Right cardiac atrium (tissue), 5 donors: ENCODE results near the gene PIGQ. TPM values are rescaled to one million over a fixed set of nuclear protein-coding genes. Genes with fewer than 3 reads are reported as not detected.

ENCODE experiments used
- ATAC-seq, 2 donors: fragments of 200-7000 bp; cut with Tn5 transposase; one replicate each; pipeline versions ENCODE4 v1.8.0 to v1.9.1; 2020; ENCODE audit warnings: moderate library complexity in 2 of 2, mild to moderate bottlenecking in 1 of 2
- DNase-seq, 3 donors: peaks; one replicate each; pipeline ENCODE4 v3.0.0-alpha.2; 2020
- H3K27ac ChIP-seq: one replicate; pipeline ENCODE4 v1.5.1; 2013; ENCODE audit warnings: mild to moderate bottlenecking, low read length, control low read depth, moderate library complexity
- H3K27me3 ChIP-seq: one replicate; pipeline ENCODE4 v1.6.1; 2013; ENCODE audit not compliant: control insufficient read depth, insufficient read depth
- H3K4me1 ChIP-seq: one replicate; pipeline ENCODE4 v1.6.1; 2013; ENCODE audit warnings: low read length; ENCODE audit not compliant: control insufficient read depth, insufficient read depth
- H3K4me3 ChIP-seq: one replicate; pipeline ENCODE4 v1.5.1; 2013; ENCODE audit warnings: low read length, control low read depth
- H3K9me3 ChIP-seq: one replicate; pipeline ENCODE4 v1.6.1; 2013; ENCODE audit warnings: low read length; ENCODE audit not compliant: control insufficient read depth
- WGBS: extraction: QIAGEN DNeasy Blood & Tissue Kit; methylation state at CpG from one replicate; pipeline ENCODE4 v1.1.7; 2013; 5-methylcytosine and 5-hydroxymethylcytosine counted together
- intact Hi-C, 4 donors: fragments of 100-400 bp; cut with DNase I; formaldehyde crosslinking; loops; one replicate each; pipeline versions ENCODE4 v1.11.0 to v1.14.0; 2022 to 2023
- polyA plus RNA-seq: library from polyadenylated mRNA; stranded (reverse); fragments of 200-250 nt; gene quantifications from one replicate; pipeline ENCODE4 v1.2.3, GENCODE V29; 2013
- total RNA-seq, 4 donors: library from RNA; stranded (reverse); fragmentation: NEBNext Ultra II Directional; extraction: Animal tissue kit (Norgen Biotek cat#: 25700); gene quantifications; one replicate each; pipeline ENCODE4 v1.2.1, GENCODE V29; 2021
- donor health status: healthy with polysubstance abuse.
- donor health status: DM: no; HTN: yes; CAD: no.
- donor health status: DM: no; HTN: no; CAD: no.
- donor health status: DM: no; HTN: yes; CAD: no; lungs with severe emphysema.
- donor health status: DM: yes; HTN: yes; CAD: no.

Gene PIGQ
- total and polyA plus RNA-seq, 5 donors: 19.8 to 23.0 (median 22.7) TPM

DNA sequence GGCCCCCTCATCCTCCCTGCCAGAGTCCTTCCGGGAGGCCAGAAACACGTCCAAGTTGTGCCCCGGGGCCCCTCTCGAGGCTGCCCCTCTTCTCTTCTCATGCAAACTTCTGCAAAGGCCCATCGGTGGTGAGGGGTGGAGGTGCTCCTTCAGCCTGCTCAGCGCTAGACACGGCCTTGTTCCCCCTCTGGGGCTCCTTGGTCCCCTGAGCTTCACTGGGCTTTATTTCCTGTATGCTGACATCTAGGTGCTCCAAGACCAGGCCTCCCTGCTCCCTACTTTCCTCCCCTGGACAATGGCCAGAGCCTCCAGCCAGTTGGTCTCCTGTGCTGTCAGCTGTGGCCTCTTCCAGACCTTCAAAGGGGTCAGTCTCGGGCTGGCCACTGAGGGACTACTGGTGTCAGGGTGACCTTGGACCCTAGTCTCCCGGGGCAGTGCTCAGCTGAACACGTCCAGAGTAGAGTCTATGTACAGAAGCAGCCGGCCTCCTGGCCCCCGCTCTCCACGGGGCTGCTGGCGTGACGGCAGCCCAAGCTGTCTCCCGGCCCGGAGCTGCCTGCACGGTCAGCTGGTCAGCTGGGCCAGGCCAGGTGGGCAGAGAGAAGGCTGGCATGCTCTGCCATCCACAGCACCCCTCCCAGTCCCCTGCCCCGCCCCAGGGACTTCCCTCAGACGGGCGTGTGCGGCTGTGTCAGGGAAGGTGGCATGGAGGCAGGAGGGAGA is 11.3 kb upstream of the PIGQ start:
- no peaks in the 10 kb centered on the region for H3K9me3 ChIP-seq
- 62% methylated on average over 22 of the region's 22 CpGs for WGBS
- ATAC-seq (no peak), DNase-seq (no peak)
- intact Hi-C loops: no loop called here
- no peak overlapping the region for H3K4me3 ChIP-seq
- H3K27ac ChIP-seq: no peak overlapping the region
- no peaks in the 10 kb centered on the region for H3K27me3 ChIP-seq
- H3K4me1 ChIP-seq: no peaks in the 10 kb centered on the region

DNA sequence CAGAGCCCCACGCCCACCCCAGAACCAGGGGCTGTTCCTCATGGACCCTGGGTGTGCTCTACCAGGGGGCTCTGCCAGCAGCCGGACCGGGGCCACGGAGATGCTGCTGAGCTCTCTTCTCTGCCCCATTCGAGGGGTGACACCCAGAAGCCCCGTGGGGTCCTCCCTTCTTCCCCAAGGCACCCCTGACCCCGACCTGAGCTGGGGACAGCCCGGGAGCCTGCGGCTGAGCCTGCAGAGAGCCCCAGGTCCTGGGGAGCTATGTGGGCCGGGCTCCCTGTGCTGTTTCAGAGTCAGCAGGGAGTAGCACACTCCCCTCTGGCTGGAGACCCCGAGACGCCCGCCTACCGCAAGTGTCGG is 10.8 kb upstream of the PIGQ start:
- no peak overlapping the region for H3K4me3 ChIP-seq
- DNase-seq: no peak
- WGBS: 72% methylated on average over 15 of the region's 15 CpGs
- no peaks in the 10 kb centered on the region for H3K4me1 ChIP-seq
- H3K27ac ChIP-seq: no peak overlapping the region
- no peaks in the 10 kb centered on the region for H3K9me3 ChIP-seq
- H3K27me3 ChIP-seq: no peaks in the 10 kb centered on the region
- intact Hi-C loops: no loop called here
- ATAC-seq: no peak

DNA sequence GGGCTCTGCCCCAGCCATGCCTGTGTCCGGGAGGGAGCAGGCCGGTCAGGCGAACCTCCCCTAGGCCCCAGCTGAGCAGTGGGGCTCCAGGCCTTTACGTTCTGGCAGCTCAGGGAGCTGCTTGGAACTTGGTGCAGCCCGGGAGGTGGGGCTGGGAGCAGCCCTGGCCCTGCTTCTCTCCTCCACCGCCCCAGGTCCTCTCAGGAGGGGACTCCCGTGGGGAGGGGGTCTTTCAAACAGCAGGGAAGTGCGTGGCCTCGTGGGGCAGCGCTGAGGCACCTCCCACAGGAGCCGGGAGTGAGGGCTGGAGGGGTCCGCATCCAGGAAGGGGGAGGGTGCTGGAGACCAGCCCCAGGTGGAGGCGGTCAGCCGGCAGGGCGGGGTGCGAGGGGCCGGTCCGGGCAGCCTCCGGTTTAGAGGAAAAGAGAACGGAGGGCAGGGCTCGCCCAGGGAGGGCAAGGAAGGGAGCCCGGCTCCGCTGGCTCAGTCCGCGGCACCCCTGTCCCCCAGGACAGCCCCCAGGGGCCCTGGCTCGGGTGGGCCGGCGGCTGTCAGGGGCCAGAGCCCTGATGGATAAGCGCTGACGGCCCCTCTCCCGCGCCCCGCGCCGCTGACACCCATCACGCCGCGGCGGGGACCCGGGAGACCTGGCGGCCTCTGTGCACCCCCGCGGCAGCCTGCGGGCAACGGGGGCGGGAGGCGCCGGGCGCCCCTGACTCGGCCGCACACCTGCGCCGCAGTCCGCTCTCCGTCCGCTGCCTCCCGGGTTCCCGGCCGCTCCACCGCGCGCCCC is 10.2 kb upstream of the PIGQ start:
- no peak overlapping the region for H3K27ac ChIP-seq
- no peak for DNase-seq
- no peak overlapping the region for H3K4me3 ChIP-seq
- no peaks in the 10 kb centered on the region for H3K9me3 ChIP-seq
- WGBS: 8% methylated on average over 62 of the region's 62 CpGs
- ATAC-seq: no peak
- H3K4me1 ChIP-seq: no peaks in the 10 kb centered on the region
- intact Hi-C loops: no loop called here
- no peaks in the 10 kb centered on the region for H3K27me3 ChIP-seq

DNA sequence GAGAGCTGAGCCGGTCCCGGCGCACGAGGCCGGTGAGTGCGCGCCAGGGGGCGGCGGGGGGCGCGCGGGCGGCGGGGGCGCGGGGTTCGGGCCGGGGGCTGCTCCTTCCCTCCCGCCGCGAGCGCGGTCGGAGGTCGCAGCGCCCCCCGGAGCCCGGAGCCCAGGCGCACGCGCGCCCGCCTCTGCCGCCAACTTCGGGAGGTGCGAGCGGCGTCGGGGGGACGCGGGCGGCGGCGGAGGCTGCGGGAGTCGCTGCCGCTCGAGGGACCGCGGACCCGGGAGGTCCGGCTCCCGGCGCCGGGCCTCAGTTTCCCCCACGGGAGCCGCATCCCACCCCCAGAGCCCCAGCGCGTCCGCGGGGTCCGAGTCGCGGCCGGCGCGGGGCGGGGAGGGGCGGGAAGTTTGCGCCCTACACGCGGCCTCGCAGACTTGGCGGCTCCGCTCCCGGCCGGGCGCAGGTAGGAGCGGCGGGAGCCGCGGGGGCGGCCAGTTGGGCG is 9.5 kb upstream of the PIGQ start, which contains the start of gene PRR35:
TSS of gene PRR35 (plus strand) at position 191 of the 497 bp plus-strand sequence. CDS start 2,901 bp downstream, outside the sequence.
- Histone ChIP-seq H3K27ac (no peak within 1 kb of the TSS), H3K27me3 (no peaks in the 10 kb centered on the region), H3K4me3 (no peak within 1 kb of the TSS), H3K4me1 (no peaks in the 10 kb centered on the region), H3K9me3 (no peaks in the 10 kb centered on the region)
- DNase-seq: no peak
- intact Hi-C loops: no loop called here
- ATAC-seq: no peak
- 2% methylated on average over 79 of the region's 84 CpGs for WGBS

DNA sequence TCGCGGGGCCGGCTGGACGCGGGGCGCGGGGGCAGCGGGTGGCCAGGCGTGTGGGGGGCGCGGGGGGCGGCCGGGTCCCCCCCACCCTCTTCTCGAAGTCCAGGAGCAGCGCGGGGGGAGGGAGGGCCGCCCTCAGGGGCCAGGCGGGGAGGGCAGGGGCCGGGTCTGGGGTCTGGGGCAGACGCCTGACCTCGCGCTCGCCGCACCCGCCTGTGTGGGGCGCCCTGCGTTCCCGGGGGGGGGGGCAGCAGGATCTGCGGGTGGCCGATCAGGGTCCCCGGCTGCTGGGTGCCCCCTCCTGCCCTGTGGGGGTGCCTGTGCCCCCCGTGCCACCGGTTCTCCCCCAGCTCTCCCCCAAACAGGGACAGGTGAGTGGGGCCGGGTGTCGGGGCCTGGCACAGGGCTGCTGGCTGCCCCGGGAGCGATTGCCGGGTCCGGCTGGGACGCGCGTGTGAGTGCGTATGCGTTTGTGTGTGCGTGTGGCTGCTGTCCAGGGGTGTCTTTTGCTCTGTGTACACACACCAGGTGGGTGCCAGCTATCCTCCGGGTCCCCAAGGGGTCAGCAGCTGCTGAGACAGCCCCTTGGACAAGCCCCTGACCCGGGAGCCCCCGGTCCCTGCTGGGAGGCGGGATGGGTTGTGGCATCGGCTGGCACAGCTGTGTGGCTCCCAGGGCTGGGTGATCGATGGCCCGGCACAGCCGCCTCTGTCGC is 8.9 kb upstream of the PIGQ start:
- H3K27me3 ChIP-seq: no peaks in the 10 kb centered on the region
- H3K4me3 ChIP-seq: no peak overlapping the region
- WGBS: 23% methylated on average over 52 of the region's 54 CpGs
- H3K4me1 ChIP-seq: no peaks in the 10 kb centered on the region
- intact Hi-C loops: no loop called here
- no peak overlapping the region for H3K27ac ChIP-seq
- no peak for DNase-seq
- no peaks in the 10 kb centered on the region for H3K9me3 ChIP-seq
- ATAC-seq: no peak

DNA sequence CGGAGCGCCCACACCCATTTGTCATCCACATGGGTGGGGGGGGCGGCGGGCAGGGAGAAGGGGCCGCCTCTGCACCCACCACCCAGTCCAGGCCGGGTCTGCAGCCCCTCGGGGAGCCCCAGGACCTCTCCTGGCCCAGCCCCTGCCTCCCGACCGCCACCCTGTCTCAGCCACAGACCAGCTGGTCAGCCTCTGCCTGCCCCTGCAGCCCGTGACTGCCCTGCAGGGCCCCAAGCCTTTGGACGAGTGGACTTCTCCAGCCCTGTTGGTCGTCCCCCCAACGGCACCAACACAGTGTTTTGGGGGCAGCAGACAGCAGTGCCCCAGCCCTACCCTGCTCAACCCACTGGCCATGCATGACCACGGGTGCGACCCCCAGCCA is 8.4 kb upstream of the PIGQ start:
- H3K27me3 ChIP-seq: no peaks in the 10 kb centered on the region
- H3K9me3 ChIP-seq: no peaks in the 10 kb centered on the region
- no peak overlapping the region for H3K4me3 ChIP-seq
- H3K4me1 ChIP-seq: no peaks in the 10 kb centered on the region
- H3K27ac ChIP-seq: no peak overlapping the region
- no peak for DNase-seq
- ATAC-seq: no peak
- WGBS: 74% methylated on average over 15 of the region's 15 CpGs
- intact Hi-C loops: no loop called here

DNA sequence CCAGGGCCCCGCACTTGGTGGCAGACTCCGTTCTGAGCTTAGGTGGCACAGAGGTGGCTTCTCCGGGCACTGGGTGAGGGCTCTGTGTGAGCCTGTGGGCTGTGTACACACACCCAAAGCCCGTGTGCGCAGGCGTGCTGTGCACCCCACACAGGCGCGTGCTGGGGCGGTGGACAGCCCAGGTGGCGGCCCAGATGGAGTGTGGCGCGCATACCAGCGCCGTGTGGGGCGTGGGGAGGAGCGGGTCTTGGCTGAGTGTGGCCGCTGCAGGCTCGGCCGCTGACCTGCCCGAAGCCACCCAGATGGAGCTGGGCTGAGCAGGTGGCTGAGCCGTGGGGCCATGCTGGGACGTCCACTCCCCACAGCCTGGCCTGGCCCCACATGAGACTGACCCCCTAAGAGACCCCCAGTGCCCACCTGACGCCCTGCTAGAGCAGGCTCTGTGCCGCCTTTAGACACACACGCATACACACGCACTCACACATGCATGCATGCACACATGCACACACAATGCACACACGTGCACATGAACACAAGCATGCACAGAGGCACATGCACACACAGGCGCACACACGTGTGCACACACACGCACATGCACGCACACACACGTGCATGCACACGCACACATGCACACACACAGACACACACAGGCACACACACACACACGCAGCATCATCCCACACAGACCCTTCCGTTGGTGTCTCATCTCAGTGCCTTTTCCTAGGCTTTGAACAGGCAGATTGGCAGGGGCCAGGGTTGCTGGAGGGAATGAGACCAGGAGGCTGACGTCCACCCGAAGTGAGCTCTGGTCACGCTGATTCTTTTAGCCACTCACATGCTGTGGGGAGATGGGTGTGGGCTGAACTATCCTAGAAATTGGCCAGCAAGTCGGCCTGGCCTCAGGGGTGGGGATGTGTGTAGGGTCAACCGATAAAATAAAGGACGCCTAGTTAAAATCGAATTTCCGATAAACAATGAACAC is 7.5 kb upstream of the PIGQ start:
- 85% methylated on average over 43 of the region's 43 CpGs for WGBS
- DNase-seq (no peak), ATAC-seq (no peak)
- Histone ChIP-seq H3K4me1 (no peaks in the 10 kb centered on the region), H3K27ac (no peak overlapping the region), H3K4me3 (no peak overlapping the region), H3K9me3 (no peaks in the 10 kb centered on the region), H3K27me3 (no peaks in the 10 kb centered on the region)
- intact Hi-C loops: no loop called here

DNA sequence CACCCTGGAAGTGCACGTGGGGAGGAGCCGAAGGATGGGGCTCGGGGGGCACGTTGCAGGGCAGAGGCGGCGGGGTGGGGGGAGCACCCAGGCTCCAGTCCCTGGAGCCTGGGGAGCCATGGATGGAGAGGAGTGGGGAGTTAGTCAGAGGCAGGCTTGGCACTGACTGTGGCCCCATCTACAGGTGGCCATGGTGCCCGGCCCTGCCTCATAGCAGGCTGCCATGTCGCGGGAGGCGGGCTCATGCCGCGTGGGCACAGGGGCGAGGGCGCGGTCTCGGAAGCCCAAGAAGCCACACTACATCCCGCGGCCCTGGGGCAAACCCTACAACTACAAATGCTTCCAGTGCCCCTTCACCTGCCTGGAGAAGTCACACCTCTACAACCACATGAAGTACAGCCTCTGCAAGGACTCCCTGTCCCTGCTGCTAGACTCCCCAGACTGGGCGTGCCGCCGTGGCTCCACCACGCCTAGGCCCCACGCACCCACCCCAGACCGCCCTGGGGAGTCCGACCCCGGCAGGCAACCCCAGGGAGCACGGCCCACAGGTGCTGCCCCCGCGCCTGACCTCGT is 6.6 kb upstream of the PIGQ start:
- Histone ChIP-seq H3K27me3 (no peaks in the 10 kb centered on the region), H3K4me3 (no peak overlapping the region), H3K9me3 (no peaks in the 10 kb centered on the region), H3K27ac (no peak overlapping the region), H3K4me1 (no peaks in the 10 kb centered on the region)
- 89% methylated on average over 30 of the region's 30 CpGs for WGBS
- intact Hi-C loops: no loop called here
- ATAC-seq (no peak), DNase-seq (no peak)

DNA sequence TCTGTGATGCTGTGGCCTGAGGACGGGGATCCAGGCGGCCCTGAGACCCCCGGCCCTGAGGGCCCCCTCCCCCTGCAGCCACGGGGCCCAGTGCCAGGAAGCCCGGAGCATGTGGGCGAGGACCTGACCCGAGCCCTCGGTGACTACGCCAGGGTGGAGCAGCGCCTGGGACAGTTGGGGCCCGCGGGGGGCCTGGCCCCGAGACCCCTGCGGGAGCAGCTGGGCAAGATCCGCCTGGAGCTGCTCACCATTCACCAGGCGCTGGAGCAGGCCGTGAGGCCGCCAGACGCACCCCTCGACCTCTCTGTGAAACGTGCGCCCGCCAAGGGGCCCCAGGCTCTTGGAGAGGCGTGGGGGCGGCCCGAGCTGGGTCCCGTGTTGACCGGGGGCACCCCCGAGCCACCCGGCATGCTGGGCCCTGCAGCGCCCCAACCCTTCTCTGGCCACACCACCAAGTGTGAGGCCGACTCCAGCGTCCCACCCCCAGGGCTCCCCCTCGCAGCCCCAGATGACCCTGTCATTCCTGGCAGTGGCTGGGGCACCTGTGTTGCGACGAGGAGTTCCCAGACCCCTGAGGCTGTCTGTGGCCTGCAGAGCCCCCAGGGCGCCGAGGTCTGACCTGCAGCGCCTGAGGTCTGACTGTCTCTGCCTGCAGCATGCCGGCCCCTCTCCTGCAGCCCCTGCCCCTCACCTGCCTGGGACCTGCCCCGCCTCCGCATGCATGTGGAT is 4.9 kb upstream of the PIGQ start:
- ATAC-seq: no peak

More for the DNA sequence above, 4.9 kb upstream of the PIGQ start:
- Histone ChIP-seq H3K9me3 (no peaks in the 10 kb centered on the region), H3K4me3 (no peak overlapping the region), H3K4me1 (no peaks in the 10 kb centered on the region), H3K27me3 (no peaks in the 10 kb centered on the region), H3K27ac (no peak overlapping the region)
- WGBS: 88% methylated on average over 42 of the region's 42 CpGs
- intact Hi-C loops: no loop called here
- DNase-seq: no peak
